ENCODE data around the gene INPP1.

INPP1 gene

GRCh38 chr2:190319555-190320498, 23.6 kb upstream of the INPP1 start, which contains the start of gene HIBCH:
TSS of gene HIBCH (minus strand) at chr2:190319826. CDS start at chr2:190319750, 76 bp downstream.
- TF ChIP-seq, protein P1, sequence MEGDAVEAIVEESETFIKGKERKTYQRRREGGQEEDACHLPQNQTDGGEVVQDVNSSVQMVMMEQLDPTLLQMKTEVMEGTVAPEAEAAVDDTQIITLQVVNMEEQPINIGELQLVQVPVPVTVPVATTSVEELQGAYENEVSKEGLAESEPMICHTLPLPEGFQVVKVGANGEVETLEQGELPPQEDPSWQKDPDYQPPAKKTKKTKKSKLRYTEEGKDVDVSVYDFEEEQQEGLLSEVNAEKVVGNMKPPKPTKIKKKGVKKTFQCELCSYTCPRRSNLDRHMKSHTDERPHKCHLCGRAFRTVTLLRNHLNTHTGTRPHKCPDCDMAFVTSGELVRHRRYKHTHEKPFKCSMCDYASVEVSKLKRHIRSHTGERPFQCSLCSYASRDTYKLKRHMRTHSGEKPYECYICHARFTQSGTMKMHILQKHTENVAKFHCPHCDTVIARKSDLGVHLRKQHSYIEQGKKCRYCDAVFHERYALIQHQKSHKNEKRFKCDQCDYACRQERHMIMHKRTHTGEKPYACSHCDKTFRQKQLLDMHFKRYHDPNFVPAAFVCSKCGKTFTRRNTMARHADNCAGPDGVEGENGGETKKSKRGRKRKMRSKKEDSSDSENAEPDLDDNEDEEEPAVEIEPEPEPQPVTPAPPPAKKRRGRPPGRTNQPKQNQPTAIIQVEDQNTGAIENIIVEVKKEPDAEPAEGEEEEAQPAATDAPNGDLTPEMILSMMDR (IDR thresholded peaks at IDR 0.05; ENCODE audit: low read depth, low read length, missing control alignments) = peak; percentile 92
- in situ Hi-C loops (cut with HindIII; ENCODE audit: low sequenced_read_pairs) = no loop called here
- DNase-seq (ENCODE audit: low read depth) = peak; percentile 95
- H3K4me3 ChIP-seq (ENCODE audit: low read depth, low read length) = peak within 1 kb of the TSS; percentile 69

GRCh38 chr2:190320696-190321095, 22.7 kb upstream of the INPP1 start:
- in situ Hi-C loops (cut with HindIII; ENCODE audit: low sequenced_read_pairs) = no loop called here
- H3K4me3 ChIP-seq (ENCODE audit: low read depth, low read length) = no peak overlapping the region
- no peak for DNase-seq (ENCODE audit: low read depth)
- TF ChIP-seq, protein P1 (IDR thresholded peaks at IDR 0.05; ENCODE audit: low read depth, low read length, missing control alignments) = no peak

DNA sequence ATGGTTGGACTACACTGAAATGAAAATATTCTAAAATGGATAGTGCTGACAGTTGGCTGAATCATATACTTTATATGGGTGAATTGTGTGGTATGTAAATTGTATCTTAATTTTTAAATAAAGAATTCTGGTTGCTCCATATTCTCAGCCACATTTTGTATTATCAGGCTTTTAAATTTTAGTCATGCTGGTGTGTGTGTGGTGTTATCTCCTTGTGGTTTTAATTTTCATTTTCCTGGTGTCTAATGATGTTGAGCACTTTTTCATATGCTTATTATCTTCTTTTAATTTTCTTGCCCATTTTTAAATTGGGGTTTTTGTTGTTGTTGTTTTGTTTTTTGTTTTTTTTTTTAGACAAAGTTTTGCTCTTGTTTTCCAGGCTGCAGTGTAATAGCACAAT, 20.0 kb upstream of the INPP1 start:
- no peak overlapping the region for H3K4me3 ChIP-seq (ENCODE audit: low read depth, low read length)
- in situ Hi-C loops (cut with HindIII; ENCODE audit: low sequenced_read_pairs) = no loop called here

GRCh38 chr2:190325588-190325987, 17.8 kb upstream of the INPP1 start:
- in situ Hi-C loops (cut with HindIII; ENCODE audit: low sequenced_read_pairs) = no loop called here
- TF ChIP-seq, protein P1 (IDR thresholded peaks at IDR 0.05; ENCODE audit: low read depth, low read length, missing control alignments) = no peak
- H3K4me3 ChIP-seq (ENCODE audit: low read depth, low read length) = no peak overlapping the region
- no peak for DNase-seq (ENCODE audit: low read depth)

More for the DNA sequence above, 20.0 kb upstream of the INPP1 start:
- DNase-seq (ENCODE audit: low read depth) = no peak
- TF ChIP-seq, protein P1 (IDR thresholded peaks at IDR 0.05; ENCODE audit: low read depth, low read length, missing control alignments) = no peak

- in situ Hi-C loops (cut with HindIII; ENCODE audit: low sequenced_read_pairs) = no loop called here
- TF ChIP-seq, protein P1 (IDR thresholded peaks at IDR 0.05; ENCODE audit: low read depth, low read length, missing control alignments) = no peak
- no peak overlapping the region for H3K4me3 ChIP-seq (ENCODE audit: low read depth, low read length)
- no peak for DNase-seq (ENCODE audit: low read depth)
Observed at GRCh38 chr2:190327867-190328572, 15.4 kb upstream of the INPP1 start.

DNA sequence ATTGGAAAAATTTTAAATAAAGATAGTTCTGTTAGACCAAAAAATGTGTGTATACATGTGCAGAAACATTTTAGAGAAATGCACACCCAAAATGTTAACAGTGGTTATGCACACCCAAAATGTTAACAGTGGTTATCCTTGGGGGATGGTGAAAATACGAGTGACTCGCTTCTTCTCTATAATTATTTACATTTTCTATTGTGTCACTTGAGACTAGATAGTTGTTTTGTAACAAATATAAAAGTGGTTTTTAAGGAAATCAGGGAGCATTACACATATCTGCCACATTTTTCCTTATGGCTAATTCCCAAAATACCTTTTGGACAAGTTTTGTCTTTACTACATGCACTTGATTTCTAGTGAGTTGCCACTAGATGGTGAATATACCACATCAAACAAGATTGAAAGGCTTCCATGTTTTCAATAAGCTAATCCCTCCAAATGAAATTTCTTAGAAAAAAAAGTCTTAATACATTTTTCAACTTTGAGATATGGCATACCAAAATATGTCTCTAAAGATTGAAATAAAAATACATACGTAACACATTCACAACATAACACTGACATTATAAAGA, 14.7 kb upstream of the INPP1 start:
- no peak for DNase-seq (ENCODE audit: low read depth)
- in situ Hi-C loops (cut with HindIII; ENCODE audit: low sequenced_read_pairs) = no loop called here
- TF ChIP-seq, protein P1 (IDR thresholded peaks at IDR 0.05; ENCODE audit: low read depth, low read length, missing control alignments) = no peak
- no peak overlapping the region for H3K4me3 ChIP-seq (ENCODE audit: low read depth, low read length)
